ENCODE results near the gene ARHGDIB. TPM values are rescaled to one million over a fixed set of nuclear protein-coding genes. Genes with fewer than 3 reads are reported as not detected.

The ARHGDIB gene
- 0.85 TPM for polyA plus RNA-seq (2013, experiment 1 of 2)
- polyA plus RNA-seq (2013, experiment 2 of 2) = 1.8 TPM

- Histone ChIP-seq H3K9me3 (ENCODE audit: insufficient read depth, low read depth, low read length) (no peaks in the 10 kb centered on the region), H3K4me1 (ENCODE audit: insufficient read depth, low read length) (peaks cover 10% of the 10 kb centered on the region), H3K27ac (ENCODE audit: low read depth, low read length) (no peak within 1 kb of the TSS), H3K9ac (ENCODE audit: low read depth, low read length) (no peak within 1 kb of the TSS), H3K4me3 (ENCODE audit: low read length) (no peak within 1 kb of the TSS), H3K36me3 (ENCODE audit: insufficient read depth, low read length) (no peaks in the 10 kb centered on the region), H3K27me3 (ENCODE audit: insufficient read depth, low read length) (no peaks in the 10 kb centered on the region)
- 90% methylated on average over 14 of the region's 14 CpGs for WGBS
Observed at GRCh38 chr12:14961466-14962152, at the start of gene ARHGDIB. TSS of gene ARHGDIB (minus strand) at chr12:14961601. CDS start at chr12:14950712, 10,889 bp downstream.

DNA sequence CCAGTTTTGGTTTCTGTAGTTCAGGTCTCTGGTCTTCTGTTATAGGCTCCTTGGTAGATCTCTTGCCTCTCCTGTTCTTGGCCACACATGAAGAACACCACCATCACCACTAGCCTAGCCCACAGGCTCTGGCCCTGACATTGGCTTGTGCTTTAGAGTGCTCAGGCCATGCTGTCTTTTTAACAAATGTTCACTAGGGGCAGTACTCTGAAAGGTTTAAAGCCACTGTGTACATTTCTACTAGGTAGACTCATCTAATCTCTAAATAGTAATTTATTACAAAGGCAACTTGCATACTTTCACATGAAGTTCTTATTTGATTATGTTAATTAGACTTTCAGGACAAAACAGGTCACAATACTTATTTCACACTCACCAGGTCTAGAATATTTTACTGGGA lies 49.8 kb upstream of the ARHGDIB start:
- H3K9ac ChIP-seq (ENCODE audit: low read depth, low read length) = no peak overlapping the region
- H3K4me3 ChIP-seq (ENCODE audit: low read length) = no peak overlapping the region
- no peaks in the 10 kb centered on the region for H3K9me3 ChIP-seq (ENCODE audit: insufficient read depth, low read depth, low read length)
- no peaks in the 10 kb centered on the region for H3K27me3 ChIP-seq (ENCODE audit: insufficient read depth, low read length)
- no peaks in the 10 kb centered on the region for H3K4me1 ChIP-seq (ENCODE audit: insufficient read depth, low read length)
- no peaks in the 10 kb centered on the region for H3K36me3 ChIP-seq (ENCODE audit: insufficient read depth, low read length)
- no peak overlapping the region for H3K27ac ChIP-seq (ENCODE audit: low read depth, low read length)

- H3K4me3 ChIP-seq (ENCODE audit: low read length) = no peak overlapping the region
- H3K27me3 ChIP-seq (ENCODE audit: insufficient read depth, low read length) = no peaks in the 10 kb centered on the region
- H3K27ac ChIP-seq (ENCODE audit: low read depth, low read length) = no peak overlapping the region
- 95% methylated on average over 3 of the region's 3 CpGs for WGBS
- no peaks in the 10 kb centered on the region for H3K4me1 ChIP-seq (ENCODE audit: insufficient read depth, low read length)
- H3K9me3 ChIP-seq (ENCODE audit: insufficient read depth, low read depth, low read length) = no peaks in the 10 kb centered on the region
- H3K9ac ChIP-seq (ENCODE audit: low read depth, low read length) = no peak overlapping the region
- no peaks in the 10 kb centered on the region for H3K36me3 ChIP-seq (ENCODE audit: insufficient read depth, low read length)
Observed at GRCh38 chr12:15007551-15007950, 46.1 kb upstream of the ARHGDIB start.

DNA sequence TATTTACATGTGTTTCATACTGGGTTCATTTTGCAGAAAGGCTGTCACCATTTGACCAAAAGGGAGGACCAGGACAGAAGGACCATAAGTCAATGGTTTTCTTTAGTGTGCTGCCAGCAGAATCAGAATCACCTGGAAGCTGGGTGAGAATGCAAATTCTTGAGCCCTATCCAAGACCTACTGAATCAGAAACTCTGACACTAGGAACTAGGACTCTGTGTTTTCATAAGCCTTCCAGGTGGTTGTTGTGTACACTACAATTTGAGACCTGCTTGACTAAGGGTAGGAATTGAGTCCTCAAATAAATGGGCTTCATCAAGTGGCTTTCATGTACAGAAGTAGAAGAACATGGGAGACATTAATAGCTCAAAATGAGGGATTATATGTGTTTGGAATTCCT lies 43.7 kb upstream of the ARHGDIB start:
- Histone ChIP-seq H3K9me3 (ENCODE audit: insufficient read depth, low read depth, low read length) (no peaks in the 10 kb centered on the region), H3K4me1 (ENCODE audit: insufficient read depth, low read length) (peaks cover 8% of the 10 kb centered on the region), H3K4me3 (ENCODE audit: low read length) (no peak overlapping the region), H3K27me3 (ENCODE audit: insufficient read depth, low read length) (no peaks in the 10 kb centered on the region), H3K27ac (ENCODE audit: low read depth, low read length) (no peak overlapping the region), H3K9ac (ENCODE audit: low read depth, low read length) (no peak overlapping the region), H3K36me3 (ENCODE audit: insufficient read depth, low read length) (no peaks in the 10 kb centered on the region)

DNA sequence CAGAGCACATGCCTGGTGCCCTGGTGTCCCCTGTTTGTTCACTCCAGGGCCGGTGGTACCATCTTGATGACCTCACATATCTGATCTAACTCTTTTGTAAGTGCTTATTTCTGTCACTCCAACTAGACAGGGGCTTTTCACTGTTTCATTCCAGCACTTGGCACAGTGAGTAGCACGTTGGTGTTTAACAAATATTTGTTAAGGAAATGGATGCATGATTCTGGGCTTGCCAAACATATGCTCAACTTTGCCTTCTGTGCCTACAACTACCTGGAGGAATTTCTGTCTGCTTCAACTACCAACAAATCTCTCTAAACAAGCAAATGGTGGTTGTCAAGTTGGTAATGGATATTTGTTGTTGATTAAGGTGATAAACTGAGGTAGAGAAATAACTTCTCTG lies 43.0 kb upstream of the ARHGDIB start:
- H3K4me3 ChIP-seq (ENCODE audit: low read length) = no peak overlapping the region
- no peak overlapping the region for H3K27ac ChIP-seq (ENCODE audit: low read depth, low read length)
- H3K4me1 ChIP-seq (ENCODE audit: insufficient read depth, low read length) = peaks cover 8% of the 10 kb centered on the region
- H3K27me3 ChIP-seq (ENCODE audit: insufficient read depth, low read length) = no peaks in the 10 kb centered on the region
- no peak overlapping the region for H3K9ac ChIP-seq (ENCODE audit: low read depth, low read length)
- H3K9me3 ChIP-seq (ENCODE audit: insufficient read depth, low read depth, low read length) = no peaks in the 10 kb centered on the region
- H3K36me3 ChIP-seq (ENCODE audit: insufficient read depth, low read length) = no peaks in the 10 kb centered on the region
- 89% methylated on average over 2 of the region's 2 CpGs for WGBS

- peak overlapping the region; percentile 41; the same call in 1 of the 2 replicates for H3K9ac ChIP-seq (ENCODE audit: low read depth, low read length)
Observed at GRCh38 chr12:15001733-15002382, 40.5 kb upstream of the ARHGDIB start.

DNA sequence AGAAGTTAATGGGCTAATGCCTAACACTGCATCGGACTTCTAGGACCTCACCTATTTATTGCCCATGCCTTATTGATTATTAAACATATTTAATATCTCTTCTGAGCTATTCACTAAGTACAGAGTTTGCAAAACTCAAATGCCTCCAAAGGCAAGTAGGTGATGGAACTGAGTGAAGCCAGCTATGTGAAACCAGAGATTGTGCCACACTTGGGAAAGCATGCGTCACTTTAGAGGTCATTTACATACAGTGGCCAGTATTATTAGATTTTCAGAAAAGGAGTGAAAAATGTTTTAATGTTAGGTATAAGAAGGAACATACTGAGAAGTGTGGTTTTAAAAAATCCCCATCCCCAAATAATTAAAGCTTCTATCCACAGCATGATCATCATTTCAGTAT lies 39.2 kb upstream of the ARHGDIB start:
- Histone ChIP-seq H3K4me1 (ENCODE audit: insufficient read depth, low read length) (peaks cover 8% of the 10 kb centered on the region), H3K9ac (ENCODE audit: low read depth, low read length) (no peak overlapping the region), H3K27me3 (ENCODE audit: insufficient read depth, low read length) (no peaks in the 10 kb centered on the region), H3K27ac (ENCODE audit: low read depth, low read length) (no peak overlapping the region), H3K36me3 (ENCODE audit: insufficient read depth, low read length) (no peaks in the 10 kb centered on the region), H3K4me3 (ENCODE audit: low read length) (no peak overlapping the region), H3K9me3 (ENCODE audit: insufficient read depth, low read depth, low read length) (no peaks in the 10 kb centered on the region)
- 94% methylated on average over 2 of the region's 2 CpGs for WGBS

More at GRCh38 chr12:15001733-15002382, 40.5 kb upstream of the ARHGDIB start:
- Histone ChIP-seq H3K4me3 (ENCODE audit: low read length) (no peak overlapping the region), H3K9me3 (ENCODE audit: insufficient read depth, low read depth, low read length) (no peaks in the 10 kb centered on the region), H3K36me3 (ENCODE audit: insufficient read depth, low read length) (no peaks in the 10 kb centered on the region), H3K27me3 (ENCODE audit: insufficient read depth, low read length) (no peaks in the 10 kb centered on the region), H3K27ac (ENCODE audit: low read depth, low read length) (no peak overlapping the region), H3K4me1 (ENCODE audit: insufficient read depth, low read length) (peaks cover 8% of the 10 kb centered on the region)
- 67% methylated on average over 6 of the region's 6 CpGs for WGBS

- no peak overlapping the region for H3K4me3 ChIP-seq (ENCODE audit: low read length)
- no peaks in the 10 kb centered on the region for H3K27me3 ChIP-seq (ENCODE audit: insufficient read depth, low read length)
- H3K4me1 ChIP-seq (ENCODE audit: insufficient read depth, low read length) = peaks cover 8% of the 10 kb centered on the region
- H3K27ac ChIP-seq (ENCODE audit: low read depth, low read length) = no peak overlapping the region
- no peaks in the 10 kb centered on the region for H3K36me3 ChIP-seq (ENCODE audit: insufficient read depth, low read length)
- H3K9ac ChIP-seq (ENCODE audit: low read depth, low read length) = no peak overlapping the region
- no peaks in the 10 kb centered on the region for H3K9me3 ChIP-seq (ENCODE audit: insufficient read depth, low read depth, low read length)
- 83% methylated on average over 2 of the region's 2 CpGs for WGBS
Observed at GRCh38 chr12:14999695-15000365, 38.4 kb upstream of the ARHGDIB start.

DNA sequence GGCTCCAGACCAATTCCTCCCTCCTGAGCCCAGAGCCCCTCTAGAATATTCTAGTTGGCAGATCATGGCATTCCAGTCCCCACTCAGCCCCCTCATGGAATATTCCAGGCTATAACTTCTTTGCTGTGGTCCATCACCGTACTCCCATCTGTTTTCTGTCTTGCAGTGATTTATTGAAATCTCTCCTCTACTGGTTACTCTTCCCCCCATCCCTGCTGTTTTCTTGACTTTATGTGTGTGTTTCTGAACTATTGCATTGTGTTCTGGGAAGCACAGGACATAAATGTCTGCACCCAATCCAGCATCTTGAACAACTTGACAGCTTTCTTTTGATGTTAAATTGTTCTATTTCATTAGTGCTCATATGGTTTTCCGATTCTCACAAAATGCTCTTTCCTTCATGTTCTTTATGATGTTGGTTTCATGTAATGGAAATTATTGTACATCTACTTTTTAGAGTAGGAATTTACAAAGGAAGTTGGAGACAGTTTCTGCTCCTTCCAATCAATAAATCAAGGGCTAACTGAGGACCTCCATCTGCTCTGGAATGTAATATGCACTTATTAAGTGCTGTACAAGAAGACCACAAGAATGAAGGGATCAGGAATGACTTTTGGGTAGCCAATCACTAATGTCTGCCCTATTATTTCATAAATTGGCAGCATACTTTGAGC lies 37.8 kb upstream of the ARHGDIB start:
- WGBS = 100% methylated on average over 1 of the region's 2 CpGs
- no peaks in the 10 kb centered on the region for H3K27me3 ChIP-seq (ENCODE audit: insufficient read depth, low read length)
- no peak overlapping the region for H3K9ac ChIP-seq (ENCODE audit: low read depth, low read length)
- H3K4me3 ChIP-seq (ENCODE audit: low read length) = no peak overlapping the region
- H3K36me3 ChIP-seq (ENCODE audit: insufficient read depth, low read length) = no peaks in the 10 kb centered on the region
- no peaks in the 10 kb centered on the region for H3K9me3 ChIP-seq (ENCODE audit: insufficient read depth, low read depth, low read length)
- H3K27ac ChIP-seq (ENCODE audit: low read depth, low read length) = no peak overlapping the region
- peaks cover 8% of the 10 kb centered on the region for H3K4me1 ChIP-seq (ENCODE audit: insufficient read depth, low read length)

DNA sequence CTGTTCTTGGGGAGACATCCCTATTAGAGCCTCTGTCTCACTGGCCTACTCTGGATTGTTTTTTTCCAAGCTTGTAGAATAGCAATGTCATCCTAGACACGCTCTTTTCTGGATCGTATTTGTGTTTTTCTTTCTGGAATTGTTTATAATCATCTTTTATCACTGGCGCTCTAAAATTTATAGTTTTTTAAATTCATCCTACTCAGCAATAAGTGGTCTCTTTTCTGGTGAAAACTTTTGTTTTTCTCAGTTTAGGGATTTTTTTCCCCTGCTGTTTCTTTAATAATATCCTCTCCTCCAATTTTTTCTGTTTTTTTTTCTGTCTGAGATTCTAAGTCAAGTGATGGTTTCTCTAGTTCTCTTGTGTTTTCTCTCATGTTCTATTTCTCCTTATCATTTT lies 36.6 kb upstream of the ARHGDIB start:
- Histone ChIP-seq H3K27ac (ENCODE audit: low read depth, low read length) (no peak overlapping the region), H3K27me3 (ENCODE audit: insufficient read depth, low read length) (no peaks in the 10 kb centered on the region), H3K9ac (ENCODE audit: low read depth, low read length) (no peak overlapping the region), H3K4me3 (ENCODE audit: low read length) (no peak overlapping the region), H3K9me3 (ENCODE audit: insufficient read depth, low read depth, low read length) (no peaks in the 10 kb centered on the region), H3K36me3 (ENCODE audit: insufficient read depth, low read length) (no peaks in the 10 kb centered on the region), H3K4me1 (ENCODE audit: insufficient read depth, low read length) (peaks cover 8% of the 10 kb centered on the region)
- WGBS = 94% methylated on average over 2 of the region's 3 CpGs
